Measurements from ENCODE around the gene WT1.
"Not testable (repeated sequence)": the region's sequence is repeated elsewhere in the genome, so short reads cannot be mapped to it uniquely, and the experiment has no call there.

The WT1 gene

DNA sequence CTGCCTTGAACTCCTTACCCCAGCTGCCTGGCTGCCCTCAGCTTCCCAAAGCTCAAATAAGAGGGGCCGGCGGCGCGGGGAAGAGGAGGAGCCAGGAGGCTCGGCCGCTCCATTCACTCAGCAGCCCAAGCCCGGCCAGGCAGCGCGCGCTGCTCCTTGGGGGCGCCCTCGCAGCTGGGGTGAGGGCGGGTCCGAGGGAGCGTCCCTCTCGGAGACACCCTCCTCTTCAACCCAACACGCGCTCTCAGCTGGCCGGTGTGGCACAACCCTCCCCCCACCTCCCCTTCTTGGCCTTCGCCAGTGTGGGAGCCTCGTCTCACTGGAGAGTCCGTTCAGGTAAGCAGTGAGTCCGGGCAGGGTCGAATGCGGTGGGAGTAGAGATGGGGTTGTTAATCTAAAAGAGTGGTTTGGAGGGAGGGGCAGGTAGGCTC is at the start of gene WT1:
Gene WT1, minus strand, starts transcription at position 29 of the 431 bp plus-strand sequence.
- FAIRE-seq (no peak), DNase-seq (ENCODE audit: extremely low spot score, insufficient read length, low read depth) (no peak)

DNA sequence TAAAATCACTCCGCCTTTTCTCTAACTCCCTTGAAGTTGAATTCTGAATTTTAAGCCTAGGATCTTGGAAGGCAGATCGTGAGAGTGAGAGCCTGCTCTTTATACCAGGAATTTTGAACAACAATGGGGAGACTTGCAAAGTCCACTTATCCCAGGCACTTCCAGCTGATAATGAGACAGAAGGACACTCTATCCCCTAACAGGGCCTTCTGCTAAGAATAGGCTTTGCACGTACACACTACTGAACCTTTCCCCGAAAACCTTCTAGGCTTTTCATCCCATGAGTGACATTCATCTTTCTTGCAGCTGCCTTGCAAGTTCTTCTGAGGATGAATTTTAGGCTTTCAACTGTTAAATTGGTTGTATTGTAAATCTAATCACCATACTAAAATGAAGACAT is 44.0 kb upstream of the WT1 start:
- FAIRE-seq: no peak
- no peak for DNase-seq (ENCODE audit: extremely low spot score, insufficient read length, low read depth)

DNA sequence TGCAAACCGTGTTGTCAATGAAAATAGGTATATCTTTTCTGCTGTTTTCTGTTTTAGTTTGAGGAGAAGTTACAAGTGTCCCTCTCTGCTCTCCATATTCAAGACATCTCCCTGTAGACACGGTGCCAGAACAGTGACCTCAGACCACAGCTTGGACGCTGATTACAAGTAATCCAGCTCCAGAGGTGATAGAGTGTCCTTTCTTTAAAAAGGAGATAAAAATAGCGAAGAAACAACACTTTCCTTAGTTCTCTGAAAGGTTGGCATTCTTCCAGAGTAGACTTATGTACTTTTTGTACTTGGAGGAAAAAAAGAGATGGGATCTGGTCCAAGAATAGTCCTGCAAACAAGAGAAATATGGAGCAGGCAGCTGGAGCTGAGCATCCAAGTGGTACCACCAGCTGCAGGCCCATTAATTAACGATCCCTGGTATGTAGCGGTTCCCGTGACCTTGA is 43.0 kb upstream of the WT1 start:
- DNase-seq (ENCODE audit: extremely low spot score, insufficient read length, low read depth) (no peak), FAIRE-seq (no peak)

DNA sequence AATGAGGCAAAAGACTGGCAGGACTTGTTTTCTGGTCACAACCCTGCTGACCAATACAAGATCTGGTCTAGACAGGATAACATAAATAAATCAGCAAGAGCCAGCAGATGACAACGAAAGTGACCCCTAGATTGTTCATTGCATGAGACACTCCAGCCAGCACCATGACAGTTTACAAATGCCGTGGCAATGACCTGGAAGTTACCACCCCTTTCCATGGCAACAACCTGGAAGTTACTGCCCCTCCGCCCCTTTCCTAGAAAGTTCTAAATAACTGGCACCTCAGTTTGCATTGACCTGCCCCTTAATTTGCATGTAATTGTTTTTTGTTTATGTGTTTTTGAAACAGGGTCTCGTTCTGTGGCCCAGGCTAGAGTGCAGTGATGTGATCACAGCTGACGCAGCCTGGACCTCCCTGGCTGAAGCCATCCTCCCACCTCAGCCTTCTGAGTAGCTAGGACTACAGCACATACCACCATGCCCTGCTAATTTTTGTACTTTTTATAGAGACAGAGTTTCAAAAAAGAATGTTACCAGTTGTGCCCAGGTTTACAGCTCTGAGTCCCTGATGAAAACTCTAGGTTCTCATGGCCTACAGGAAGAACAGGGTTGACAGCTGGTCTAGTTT is 38.1 kb upstream of the WT1 start:
- DNase-seq (ENCODE audit: extremely low spot score, insufficient read length, low read depth) (no peak), FAIRE-seq (no peak)

DNA sequence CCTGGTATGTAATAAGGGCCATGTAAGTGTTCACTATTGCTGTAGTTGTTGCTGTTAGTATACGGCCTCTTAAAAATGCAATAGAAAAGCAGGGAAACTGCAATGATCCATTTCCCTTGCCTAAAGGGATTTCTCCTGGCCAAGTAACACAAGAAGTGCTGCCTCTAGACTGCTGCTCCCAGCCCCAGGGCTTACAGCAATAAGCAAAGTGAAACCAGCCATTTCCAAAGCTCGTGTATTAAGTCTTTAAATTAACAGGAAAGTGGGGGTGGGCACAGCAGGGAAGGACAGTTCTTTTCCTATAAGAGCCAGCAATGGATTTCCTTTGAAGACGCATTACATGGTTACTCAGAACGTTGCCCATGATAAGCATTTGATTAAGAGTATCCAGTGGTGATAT is 36.9 kb upstream of the WT1 start:
- FAIRE-seq (no peak), DNase-seq (ENCODE audit: extremely low spot score, insufficient read length, low read depth) (no peak)

DNA sequence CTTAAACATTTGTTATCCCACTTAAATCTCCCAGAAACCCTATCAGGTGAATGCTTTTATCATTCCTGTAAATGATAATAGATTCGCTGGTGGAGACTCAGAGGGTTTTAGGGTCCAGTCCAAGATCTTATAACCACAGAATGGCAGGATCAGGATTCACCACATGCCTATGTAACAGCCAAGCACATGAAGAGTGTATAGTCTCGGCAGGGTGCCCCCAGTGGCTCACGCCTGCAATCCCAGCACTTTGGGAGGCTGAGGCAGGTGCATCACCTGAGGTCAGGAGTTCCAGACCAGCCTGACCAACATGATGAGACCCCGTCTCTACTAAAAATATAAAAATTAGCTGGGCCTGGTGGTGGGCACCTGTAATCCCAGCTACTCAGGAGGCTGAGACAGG is 36.2 kb upstream of the WT1 start:
- DNase-seq (ENCODE audit: extremely low spot score, insufficient read length, low read depth); FAIRE-seq: not testable (repeated sequence)

DNA sequence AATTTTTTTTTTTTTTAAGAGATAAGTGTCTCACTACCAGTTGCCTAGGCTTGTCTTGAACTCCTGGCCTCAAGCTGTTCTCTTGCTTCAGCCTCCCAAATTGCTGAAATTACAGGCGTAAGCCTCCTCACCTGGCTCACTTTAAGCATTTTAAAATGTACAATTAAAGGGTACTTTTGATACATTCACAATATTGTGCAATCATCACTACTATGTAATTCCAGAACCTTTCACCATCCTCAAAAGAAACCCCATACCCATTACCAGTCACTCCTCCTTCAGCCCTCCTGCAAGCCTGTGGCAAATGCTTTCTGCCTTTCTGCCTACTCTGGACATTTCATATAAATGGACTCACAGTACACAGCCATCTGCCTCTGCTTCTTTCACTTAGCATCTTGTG is 34.5 kb upstream of the WT1 start:
- FAIRE-seq: no peak
- no peak for DNase-seq (ENCODE audit: extremely low spot score, insufficient read length, low read depth)

DNA sequence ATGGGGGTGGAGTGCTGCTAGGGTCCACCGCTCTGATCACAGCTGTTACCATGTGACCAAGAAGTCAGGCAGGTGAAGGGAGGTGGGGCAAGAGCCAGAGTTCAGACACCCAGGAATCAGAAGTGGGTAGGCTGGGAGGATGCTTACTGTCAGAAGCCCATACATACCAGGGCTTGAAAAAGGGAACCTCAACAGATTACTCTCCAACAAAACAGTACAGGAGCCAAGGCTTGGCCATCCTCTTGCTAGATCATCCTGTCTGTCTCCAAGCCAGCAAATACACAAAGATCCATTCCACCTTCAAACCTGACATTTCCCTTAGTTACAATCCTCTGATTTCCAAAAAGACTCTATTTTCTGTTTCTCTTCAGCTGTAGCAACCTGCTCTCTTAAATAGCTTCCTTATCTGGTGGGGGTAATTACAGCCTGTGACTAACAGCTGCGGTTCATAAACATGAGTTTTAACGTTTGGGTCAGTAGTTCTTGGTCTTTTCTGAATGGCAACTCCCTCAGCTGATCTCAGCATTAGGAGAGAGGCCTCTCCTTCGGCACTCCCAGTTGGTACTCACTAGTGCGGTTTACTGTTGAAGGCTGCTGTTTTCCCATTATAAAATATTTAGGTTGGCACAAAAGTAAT is 31.1 kb upstream of the WT1 start:
- no peak for DNase-seq (ENCODE audit: extremely low spot score, insufficient read length, low read depth)
- FAIRE-seq: no peak

DNA sequence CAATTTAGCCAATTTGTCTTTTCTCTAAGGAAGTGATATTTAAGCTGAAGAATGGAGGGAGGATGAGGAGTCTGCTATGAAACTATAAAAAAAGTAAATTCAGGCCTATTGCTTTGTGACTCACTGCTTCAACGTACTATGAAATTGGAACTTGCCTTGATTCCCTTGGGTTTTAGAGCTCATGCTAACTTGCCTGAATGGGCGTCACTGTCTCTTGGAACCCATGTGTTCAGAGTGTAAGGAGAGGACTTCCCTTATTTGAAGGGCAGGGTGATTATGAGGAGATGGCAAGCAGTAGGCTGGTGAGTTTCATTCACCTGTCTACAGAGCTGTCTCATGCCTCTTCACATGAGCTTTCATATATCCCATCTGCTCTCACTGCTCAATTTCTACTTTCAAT is 28.7 kb upstream of the WT1 start:
- no peak for FAIRE-seq
- no peak for DNase-seq (ENCODE audit: extremely low spot score, insufficient read length, low read depth)

DNA sequence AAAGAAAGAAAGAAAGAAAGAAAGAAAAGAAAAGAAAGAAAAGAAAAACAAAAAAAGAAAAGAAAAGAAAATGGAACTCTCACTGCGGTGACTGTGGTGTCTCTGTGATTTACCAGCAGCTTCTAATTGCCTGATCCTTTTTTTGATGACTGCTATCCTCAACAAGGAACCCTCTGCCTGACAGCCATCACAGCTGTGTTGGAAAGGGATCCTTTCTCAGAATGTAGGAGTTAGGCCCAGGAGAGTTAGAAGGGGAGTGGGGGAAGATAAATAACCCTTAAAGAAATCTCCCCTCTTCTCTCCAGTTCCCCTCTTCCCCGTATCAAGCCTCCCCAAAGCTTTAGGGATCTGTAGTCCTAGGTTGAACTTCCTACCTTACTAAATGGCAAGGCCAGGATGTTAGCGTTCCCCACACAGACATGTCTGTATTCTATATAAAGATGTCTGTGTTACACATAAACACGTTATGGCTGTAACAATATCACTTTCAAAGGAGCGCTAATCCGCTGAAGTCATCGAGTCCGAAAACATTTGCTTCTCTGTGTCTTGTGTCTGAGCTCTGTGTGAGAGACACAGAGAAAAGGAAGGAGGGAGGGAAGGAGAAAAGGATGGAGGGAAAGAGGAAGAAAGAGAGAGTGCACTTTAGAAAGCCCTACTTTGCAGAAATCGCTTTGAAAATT is 26.8 kb upstream of the WT1 start:
- DNase-seq (ENCODE audit: extremely low spot score, insufficient read length, low read depth) (no peak), FAIRE-seq (no peak)

DNA sequence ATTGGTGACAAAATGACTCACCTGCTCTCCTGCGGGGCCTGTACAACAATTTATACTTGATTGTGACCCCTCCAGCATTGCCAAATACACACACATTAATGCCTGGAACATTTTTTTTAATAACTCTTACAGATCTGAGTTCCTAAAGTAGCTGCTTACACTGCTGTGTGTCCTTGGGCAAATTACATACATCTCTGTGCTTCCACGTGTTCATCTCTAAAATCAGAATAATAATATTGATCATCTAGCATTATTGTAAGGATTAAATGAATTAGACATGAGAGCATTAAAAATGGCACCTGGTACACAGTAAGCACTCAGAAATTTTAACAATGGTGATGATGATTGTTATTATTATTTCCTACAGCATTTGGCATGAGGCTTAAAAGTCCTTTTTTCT is 21.5 kb upstream of the WT1 start:
- FAIRE-seq (no peak), DNase-seq (ENCODE audit: extremely low spot score, insufficient read length, low read depth) (no peak)

DNA sequence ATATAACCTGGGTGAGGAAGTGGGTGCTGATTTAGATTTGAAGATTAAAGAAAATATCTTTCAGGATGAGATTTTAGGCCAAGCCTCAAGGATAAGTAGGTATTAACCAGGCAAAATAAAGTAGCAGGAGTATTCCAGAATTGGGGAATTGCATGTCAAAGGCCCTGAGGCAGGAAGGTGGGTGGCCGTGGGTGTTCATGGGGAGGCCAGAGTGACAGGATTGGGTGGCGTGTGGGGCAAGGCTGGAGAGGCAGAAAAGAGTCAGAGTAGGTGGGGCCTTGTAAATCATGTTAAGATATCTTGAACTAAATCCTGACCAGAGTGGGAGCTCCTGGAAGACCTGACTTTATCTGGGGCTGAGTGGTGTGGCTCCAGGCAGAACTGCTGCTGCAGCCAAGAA is 19.7 kb upstream of the WT1 start:
- FAIRE-seq (no peak), DNase-seq (ENCODE audit: extremely low spot score, insufficient read length, low read depth) (no peak)

DNA sequence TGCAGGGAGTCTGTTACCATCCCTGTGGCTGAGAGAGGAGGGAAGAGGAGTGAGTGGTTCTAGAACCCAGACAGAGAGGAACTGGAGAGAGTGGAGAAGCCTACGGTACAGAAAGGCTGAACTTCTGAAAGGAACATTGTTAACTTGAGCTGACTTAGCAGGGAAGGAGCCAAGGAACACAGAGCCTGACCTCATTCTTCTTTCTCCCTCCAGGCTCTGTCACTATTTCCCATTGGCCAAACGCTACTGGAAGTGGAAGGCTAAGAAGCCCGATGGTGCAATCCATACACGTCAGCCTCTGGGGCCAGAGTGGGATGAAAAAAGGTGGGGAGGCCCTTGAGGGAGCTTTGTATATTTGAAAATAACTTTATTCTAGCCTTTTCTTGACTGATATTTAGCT is 16.5 kb upstream of the WT1 start:
- FAIRE-seq: no peak
- DNase-seq (ENCODE audit: extremely low spot score, insufficient read length, low read depth): no peak

DNA sequence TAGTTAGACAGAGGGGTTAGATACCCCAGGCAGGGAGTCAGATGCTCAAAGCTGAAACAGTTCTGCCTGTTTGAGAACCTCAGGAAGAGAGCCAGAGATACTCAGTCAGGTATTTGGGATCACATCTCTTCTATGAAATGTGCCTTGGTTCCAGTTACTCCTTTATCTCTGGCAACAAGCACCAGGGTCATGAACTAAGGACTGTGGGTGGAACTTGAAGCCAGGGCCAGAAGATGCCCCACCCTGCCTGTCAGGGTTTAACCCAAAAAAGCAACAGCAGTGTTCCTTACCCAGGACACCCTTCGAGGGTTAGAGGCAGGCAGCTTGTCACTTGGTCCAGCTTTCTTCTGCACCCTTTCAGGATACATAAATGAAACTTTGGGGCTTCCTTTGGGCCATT is 15.0 kb upstream of the WT1 start:
- FAIRE-seq (no peak), DNase-seq (ENCODE audit: extremely low spot score, insufficient read length, low read depth) (no peak)

DNA sequence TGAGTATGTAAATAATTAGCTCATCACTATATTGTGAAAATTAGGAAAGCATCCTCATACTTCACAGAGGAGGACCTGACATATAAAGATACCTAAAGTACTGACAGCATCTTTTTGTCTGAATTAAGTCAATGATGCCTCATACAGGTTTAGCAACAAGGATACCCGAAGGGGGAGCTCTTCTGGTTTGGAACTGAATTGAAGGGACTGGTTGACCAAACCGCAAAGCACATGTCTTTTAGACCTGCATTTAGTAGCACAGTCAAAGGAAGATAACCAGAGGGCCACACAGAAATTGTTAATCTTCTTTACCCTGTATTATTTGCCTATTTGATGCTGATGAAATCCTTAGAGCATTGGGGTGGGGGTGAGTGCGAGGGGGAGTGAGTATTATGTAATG is 12.9 kb upstream of the WT1 start:
- no peak for DNase-seq (ENCODE audit: extremely low spot score, insufficient read length, low read depth)

DNA sequence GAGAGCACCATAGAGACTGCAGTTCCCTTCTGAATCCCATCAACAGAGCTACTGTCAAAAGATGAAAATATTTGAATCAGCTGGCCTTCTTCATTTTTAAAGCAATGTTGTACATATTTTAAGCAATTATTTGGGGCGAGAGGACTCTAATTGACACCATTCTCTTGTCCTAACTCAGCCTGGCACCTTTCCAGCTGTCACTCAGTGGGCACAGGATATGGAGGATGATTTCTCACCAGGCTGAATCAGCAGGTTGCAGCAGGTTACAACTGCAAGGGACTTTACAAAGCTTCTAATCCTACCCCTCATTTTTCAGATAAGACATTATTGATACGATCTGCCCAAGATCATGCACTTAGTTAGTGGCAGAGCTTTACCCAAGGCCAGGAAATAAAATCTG is 11.9 kb upstream of the WT1 start:
- no peak for FAIRE-seq

More for the DNA sequence above, 12.9 kb upstream of the WT1 start:
- no peak for FAIRE-seq

DNA sequence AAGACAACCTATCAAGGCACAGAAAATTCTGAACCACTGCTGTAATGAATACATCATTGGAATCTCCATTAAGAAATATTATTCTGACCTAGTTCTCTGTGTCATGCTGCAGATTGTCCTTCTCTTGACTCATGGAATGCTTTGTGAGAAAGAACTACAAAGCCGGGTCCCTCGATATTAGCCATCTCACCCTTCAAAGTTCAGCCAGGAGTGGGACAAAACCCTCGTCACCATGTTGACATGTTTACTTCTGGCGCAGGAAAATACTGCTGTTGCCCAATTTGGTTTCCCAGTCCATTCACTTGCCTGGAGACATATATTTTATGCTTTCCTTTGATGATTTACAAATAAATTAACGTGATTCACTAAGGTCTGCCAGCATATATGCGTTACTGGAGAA is 10.9 kb upstream of the WT1 start:
- DNase-seq (ENCODE audit: extremely low spot score, insufficient read length, low read depth) (no peak), FAIRE-seq (no peak)

More for the DNA sequence above, 11.9 kb upstream of the WT1 start:
- no peak for DNase-seq (ENCODE audit: extremely low spot score, insufficient read length, low read depth)

DNA sequence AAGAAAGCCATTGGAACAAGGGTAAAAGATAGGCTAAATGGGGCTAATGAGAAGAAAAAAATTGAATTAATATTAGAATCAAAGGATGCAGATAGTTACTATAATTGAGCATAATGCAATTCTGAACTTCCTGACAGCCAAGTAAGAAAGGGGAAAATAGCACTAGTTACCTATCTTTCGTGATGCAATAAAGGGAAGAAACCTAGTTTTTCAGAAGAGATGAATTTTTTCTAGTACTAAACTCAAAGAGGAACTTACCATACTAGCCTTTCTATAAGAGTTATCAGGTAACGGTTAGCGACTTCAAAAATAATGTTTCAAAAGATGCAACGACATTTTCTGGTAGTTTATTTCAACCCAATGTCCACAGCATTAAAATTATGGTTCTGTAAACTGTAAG is 8.8 kb upstream of the WT1 start:
- DNase-seq (ENCODE audit: extremely low spot score, insufficient read length, low read depth) (no peak), FAIRE-seq (no peak)

DNA sequence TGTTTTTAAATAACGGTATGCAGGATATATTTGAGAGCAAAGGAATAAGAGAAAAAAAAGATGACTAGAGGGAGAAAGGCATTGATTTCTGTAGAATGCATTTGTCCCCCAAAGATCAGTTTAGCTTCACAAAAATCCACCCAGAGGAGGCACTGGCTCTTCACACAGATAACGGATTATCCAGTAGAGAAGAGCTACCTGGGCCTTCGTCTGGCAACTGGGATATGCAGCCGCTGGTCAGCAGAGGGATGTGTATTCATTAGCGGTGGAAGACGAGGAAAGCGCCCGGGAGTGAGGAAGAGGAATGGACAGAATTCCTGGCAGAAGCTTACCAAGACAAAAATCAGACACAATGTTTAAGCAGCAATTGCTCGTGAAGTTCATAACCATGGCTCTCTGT is 5.6 kb upstream of the WT1 start:
- FAIRE-seq (no peak), DNase-seq (ENCODE audit: extremely low spot score, insufficient read length, low read depth) (no peak)

DNA sequence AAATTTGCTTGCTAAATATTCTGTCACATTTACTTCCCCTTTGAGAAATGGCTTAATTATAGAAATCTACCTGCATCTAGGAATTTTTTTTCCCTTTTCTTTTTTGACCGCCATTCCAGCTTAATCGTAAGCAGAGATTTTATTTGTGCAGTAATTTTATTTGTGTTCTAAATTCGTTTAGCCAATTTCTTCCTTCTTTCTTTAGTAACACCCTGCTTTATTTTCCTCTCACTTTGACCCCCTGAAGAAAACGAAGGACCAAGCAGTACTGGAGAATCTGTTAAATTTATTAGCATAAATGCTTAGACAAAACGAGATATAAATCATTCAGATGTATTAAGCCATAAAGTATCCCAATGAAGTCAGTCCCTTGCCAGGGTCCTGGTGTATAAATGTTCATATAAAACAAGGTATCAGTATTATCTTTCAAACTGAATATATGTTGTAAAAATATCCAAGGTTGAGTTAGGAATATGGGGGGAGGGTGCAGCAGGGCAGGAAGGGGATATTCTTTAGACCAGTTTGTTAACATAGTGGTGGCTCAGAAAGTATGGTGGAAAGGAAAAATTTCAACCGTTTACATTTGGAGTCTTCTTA is 5.1 kb upstream of the WT1 start:
- DNase-seq (ENCODE audit: extremely low spot score, insufficient read length, low read depth): no peak
- FAIRE-seq: no peak

Data from GM18507 (cell line).